Measurements from ENCODE around the gene STX4. TPM values are rescaled to one million over a fixed set of nuclear protein-coding genes. Genes with fewer than 3 reads are reported as not detected.

The STX4 gene
- polyA plus RNA-seq, 3 donors: 38.4 to 47.3 (median 45.4) TPM

- DNase-seq: no peak
Observed at GRCh38 chr16:30996985-30997724, 36.2 kb upstream of the STX4 start.

- DNase-seq: no peak
Observed at GRCh38 chr16:30997725-30998711, 35.3 kb upstream of the STX4 start.

- no peak for DNase-seq
Observed at GRCh38 chr16:30998852-30999761, 34.3 kb upstream of the STX4 start.

- DNase-seq: no peak
Observed at GRCh38 chr16:31000671-31001382, 32.5 kb upstream of the STX4 start.

GRCh38 chr16:31001507-31002249 lies 31.7 kb upstream of the STX4 start:
- no peak for DNase-seq

GRCh38 chr16:31002250-31002700 lies 31.1 kb upstream of the STX4 start:
- DNase-seq: no peak

- no peak for DNase-seq
Observed at GRCh38 chr16:31002862-31003341, 30.5 kb upstream of the STX4 start.

- DNase-seq: no peak
Observed at GRCh38 chr16:31003744-31004143, 29.6 kb upstream of the STX4 start.

- DNase-seq: no peak
Observed at GRCh38 chr16:31004658-31005057, 28.7 kb upstream of the STX4 start.

GRCh38 chr16:31005350-31006085 lies 27.8 kb upstream of the STX4 start:
- DNase-seq: no peak

- DNase-seq: no peak
Observed at GRCh38 chr16:31006086-31006385, 27.3 kb upstream of the STX4 start.

GRCh38 chr16:31006589-31006988 lies 26.8 kb upstream of the STX4 start:
- DNase-seq: no peak

GRCh38 chr16:31007684-31008083 lies 25.7 kb upstream of the STX4 start:
- no peak for DNase-seq

- no peak for DNase-seq
Observed at GRCh38 chr16:31008149-31008548, 25.2 kb upstream of the STX4 start.

GRCh38 chr16:31008551-31008950 lies 24.8 kb upstream of the STX4 start:
- no peak for DNase-seq

GRCh38 chr16:31009120-31009519 lies 24.2 kb upstream of the STX4 start:
- no peak for DNase-seq

GRCh38 chr16:31009894-31010584 lies 23.3 kb upstream of the STX4 start:
- no peak for DNase-seq

GRCh38 chr16:31010585-31011325 lies 22.6 kb upstream of the STX4 start, which contains the start of gene STX1B:
Gene STX1B (minus strand): TSS chr16:31010638. CDS start chr16:31010396, 242 bp downstream.
- DNase-seq: peak; percentile 54

Data from renal pelvis (tissue), 4 donors.